Measurements from ENCODE around the gene ATXN10.
"Not testable (repeated sequence)": the region's sequence is repeated elsewhere in the genome, so short reads cannot be mapped to it uniquely, and the experiment has no call there.

Gene ATXN10

DNA sequence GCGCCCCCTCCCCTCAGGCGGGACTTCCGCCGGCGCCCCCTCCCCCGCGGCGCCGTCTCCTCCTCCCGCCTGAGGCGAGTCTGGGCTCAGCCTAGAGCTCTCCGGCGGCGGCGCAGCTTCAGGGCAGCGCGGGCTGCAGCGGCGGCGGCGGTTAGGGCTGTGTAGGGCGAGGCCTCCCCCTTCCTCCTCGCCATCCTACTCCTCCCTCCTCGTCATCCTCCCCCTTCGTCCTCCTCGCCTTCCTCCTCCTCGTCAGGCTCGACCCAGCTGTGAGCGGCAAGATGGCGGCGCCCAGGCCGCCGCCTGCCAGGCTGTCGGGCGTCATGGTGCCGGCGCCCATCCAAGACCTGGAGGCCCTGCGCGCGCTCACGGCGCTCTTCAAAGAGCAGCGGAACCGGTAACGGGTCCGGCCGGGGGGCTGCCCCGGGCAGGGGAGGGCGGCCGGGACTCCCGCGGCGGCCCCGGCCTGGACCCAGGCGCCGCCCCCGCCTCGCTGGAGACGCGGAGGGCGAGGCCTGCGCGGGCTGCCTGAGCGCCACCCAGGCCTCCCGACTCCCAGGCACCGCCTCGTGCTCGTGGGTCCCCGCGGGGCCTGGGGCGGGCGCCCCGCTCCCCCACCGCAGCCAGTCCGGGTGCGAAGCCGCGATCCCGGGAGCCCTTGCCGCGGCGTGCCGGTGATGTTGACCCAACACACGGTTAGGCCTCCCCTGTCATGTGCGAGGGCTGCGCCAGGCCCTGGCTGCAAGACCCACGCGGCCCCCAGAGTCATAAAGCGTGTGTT is at the start of gene ATXN10:
Gene ATXN10 (plus strand): TSS at position 52 of the 781 bp plus-strand sequence. CDS start 230 bp downstream, at position 282.
- DNase-seq: no peak

GRCh38 chr22:45621836-45622600 is 49.6 kb upstream of the ATXN10 start:
- no peak for DNase-seq

DNA sequence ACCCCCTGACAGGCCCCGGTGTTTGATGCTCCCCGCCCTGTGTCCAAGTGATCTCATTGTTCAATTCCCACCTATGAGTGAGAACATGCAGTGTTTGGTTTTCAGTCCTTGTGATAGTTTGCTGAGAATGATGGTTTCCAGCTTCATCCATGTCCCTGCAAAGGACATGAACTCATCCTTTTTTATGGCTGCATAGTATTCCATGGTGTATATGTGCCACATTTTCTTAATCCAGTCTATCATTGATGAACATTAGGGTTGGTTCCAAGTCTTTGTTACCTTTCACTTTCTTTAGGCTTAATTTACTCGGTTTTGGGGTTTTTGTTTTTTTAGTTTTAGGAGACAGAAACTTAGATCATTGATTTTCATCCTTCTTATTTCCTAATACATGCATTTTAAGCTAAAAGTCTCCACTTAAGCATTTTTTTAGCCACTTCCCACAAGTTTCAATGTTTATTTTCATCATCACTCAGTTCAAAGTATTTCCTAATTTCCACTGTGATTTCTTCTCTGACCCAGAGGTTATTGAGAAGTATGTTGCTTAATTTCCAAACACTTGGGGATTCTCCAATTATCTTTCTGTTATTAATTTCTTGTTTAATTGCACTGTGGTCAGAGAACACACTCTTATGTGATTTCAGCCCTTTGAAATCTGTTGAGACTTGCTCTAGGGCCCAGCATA is 48.0 kb upstream of the ATXN10 start:
- DNase-seq: not testable (repeated sequence)

- no peak for DNase-seq
Measured at GRCh38 chr22:45626198-45626651, 45.4 kb upstream of the ATXN10 start.

DNA sequence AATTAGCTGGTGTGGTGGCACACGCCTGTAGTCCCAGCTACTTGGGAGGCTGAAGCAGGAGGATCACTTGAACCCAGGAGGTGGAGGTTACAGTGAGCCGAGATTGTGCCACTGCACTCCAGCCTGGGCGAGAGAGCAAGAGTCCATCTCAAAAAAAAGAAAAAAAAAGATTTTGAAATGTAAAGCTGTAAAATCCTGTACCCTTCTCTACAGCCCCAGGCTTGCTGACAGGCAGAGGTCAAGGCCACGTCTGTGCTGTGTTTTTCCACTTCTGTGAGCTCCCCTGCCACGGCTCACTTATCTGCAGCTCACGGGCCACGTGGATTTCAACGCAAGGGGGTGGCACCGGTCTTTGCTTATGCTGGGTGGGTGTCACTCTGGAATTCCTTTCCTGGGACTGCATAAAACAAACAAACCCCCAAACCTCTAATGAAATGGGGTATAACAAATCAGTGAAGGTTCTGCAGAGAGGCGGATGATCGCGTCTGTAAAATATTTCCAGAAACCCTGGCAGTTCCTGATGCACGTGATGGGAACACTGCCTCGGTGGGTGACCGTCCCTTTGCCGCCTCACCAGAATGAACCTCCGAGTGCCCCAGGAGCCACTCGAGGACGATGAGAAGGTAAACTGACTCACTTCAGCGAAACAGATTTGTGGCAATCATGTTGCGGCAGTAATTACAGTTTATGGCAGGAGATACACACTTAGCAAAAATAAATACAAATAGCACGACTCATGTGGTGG is 44.0 kb upstream of the ATXN10 start:
- DNase-seq: no peak

DNA sequence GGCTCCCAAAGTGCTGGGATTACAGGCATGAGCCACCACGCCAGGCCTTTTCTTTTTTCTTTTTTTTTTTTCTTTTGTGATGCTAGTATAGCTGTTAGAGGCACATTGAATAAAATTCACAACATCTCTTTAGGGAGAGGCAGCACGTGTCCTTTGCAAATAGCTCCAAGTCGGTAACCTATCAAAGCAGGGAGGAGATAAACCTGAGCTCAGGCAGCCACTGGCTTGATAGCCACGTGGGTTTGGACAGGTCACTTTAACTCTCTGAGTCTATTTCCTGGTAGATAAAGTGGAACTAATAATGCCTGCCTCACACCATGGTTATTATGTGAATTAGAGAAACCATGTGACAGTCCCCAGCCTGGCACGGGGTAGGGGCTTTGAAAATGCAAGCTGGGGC is 43.1 kb upstream of the ATXN10 start:
- no peak for DNase-seq

- DNase-seq: no peak
Measured at GRCh38 chr22:45629469-45630089, 42.1 kb upstream of the ATXN10 start.

DNA sequence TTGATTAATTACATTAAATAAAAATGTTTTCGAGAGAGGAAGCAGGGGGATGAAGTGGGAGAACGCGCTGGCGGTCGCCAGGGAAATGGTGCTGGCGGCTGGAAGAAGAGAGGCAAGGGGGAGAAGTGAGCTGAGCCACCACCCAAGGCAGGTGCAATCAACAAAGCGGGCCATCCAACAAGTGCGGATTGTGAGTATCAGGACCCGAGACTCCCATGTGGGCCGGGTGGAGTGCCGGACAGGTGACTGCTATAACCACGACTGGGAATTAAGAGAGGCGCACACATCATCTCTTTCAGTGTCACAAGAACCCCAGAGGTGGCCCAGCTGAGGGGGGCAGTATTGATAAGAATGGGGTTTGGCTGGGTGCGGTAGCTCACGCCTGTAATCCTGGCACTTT is 41.2 kb upstream of the ATXN10 start:
- DNase-seq: no peak

DNA sequence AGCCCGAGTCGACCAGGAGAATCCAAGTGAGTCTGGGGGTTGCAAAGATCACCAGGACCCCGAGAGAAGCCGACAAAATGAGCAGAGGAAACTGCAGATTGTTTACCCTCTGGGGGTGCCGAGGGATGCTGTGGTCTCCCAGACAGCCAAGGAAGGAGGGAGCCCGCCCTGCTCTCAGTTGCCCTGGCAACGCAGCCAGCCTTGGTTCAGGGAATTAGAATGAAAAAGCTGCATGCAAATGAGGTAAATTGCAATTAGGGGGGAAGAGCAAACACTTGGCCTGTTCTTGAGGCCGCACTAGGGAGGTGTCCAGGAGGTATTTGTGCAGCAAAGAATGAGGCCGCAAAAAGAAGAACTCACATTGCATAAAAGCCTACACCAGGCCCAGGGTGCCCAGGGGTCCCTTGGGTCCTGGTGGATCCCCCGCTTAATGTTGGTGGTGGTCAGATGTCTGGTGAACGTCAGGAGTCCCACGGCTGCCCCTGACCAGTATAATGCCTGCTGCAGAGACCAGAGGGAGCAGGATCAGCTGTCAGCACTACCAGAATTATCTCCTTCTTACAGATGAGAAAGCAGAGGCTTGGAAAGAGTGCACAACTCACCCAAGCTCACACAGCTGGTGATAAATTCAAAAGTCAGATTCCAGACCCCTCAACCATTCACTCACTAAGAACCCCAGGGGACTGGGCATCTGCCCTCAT is 40.3 kb upstream of the ATXN10 start:
- DNase-seq: no peak

DNA sequence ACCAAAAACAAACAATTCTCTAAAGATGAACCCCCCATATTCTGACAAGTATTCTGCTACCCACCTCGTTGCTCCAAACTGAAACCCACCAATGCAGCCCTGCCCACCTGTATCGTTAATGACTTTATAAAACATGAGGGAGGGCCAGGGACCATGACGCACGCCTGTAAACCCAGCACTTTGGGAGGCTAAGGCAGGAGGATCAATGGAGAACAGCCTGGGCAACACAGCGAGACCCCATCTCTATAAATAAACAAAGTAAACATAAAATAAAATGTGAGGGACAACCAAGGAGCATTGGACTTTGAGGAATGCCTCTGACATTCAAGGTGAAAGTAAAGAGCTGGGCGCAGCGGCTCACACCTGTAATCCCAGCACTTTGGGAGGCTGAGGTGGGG is 39.8 kb upstream of the ATXN10 start:
- DNase-seq: no peak

GRCh38 chr22:45632791-45633515 is 38.7 kb upstream of the ATXN10 start:
- DNase-seq: no peak

DNA sequence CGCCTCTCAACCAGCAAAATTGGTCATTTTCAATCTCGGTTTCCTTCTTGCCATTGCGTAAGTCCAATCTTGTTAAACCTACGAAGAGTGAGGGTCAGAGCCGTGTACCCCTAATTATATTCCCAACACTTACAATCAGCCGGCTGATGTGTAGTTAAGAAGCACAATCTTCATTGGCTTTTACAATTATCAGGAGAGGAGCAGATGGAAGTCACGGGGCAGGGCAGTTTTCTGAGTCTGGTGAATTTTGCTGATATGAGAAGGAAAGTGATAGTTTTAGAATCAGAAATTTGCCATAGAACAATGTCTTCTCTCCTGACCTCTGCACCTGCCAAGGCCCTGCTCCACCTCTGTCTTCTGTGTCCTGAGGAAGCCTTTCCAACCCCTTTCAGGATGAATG is 35.0 kb upstream of the ATXN10 start:
- DNase-seq: no peak

GRCh38 chr22:45638197-45638596 is 33.4 kb upstream of the ATXN10 start:
- DNase-seq: no peak

- no peak for DNase-seq
Measured at GRCh38 chr22:45638834-45639746, 32.5 kb upstream of the ATXN10 start.

GRCh38 chr22:45639747-45640102 is 31.9 kb upstream of the ATXN10 start:
- DNase-seq: no peak

DNA sequence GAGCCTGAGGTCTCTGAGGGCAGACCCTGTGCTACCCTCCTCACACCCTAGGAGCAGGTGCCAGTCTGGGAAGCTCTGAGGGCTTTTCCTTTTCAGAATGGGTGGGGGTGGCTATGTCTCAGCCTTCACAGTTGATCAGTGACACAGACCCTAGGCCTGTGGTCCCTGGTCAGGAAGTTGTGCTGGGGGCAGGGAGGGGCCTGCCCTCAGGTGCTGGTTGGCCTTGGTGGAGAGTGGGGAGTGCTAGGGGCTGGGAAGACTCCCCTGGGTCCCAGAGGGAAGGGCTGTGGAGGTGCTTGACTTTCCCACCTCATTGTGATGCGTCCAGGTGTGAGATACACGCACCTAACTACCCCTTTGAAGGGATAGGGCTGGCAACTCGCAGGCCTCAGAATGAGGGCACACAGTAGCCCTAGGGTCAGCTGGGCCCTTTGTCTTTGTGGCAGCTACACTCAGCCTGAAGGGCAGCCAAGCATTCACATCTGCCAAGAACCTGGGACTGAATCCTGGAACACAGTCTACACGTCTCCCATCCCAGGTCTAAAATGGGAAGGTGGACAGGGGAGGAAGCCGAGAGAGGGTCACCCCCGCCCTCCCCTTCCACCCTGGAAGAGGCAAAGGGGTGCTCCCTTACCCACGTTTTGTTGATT is 31.2 kb upstream of the ATXN10 start:
- DNase-seq: no peak

DNA sequence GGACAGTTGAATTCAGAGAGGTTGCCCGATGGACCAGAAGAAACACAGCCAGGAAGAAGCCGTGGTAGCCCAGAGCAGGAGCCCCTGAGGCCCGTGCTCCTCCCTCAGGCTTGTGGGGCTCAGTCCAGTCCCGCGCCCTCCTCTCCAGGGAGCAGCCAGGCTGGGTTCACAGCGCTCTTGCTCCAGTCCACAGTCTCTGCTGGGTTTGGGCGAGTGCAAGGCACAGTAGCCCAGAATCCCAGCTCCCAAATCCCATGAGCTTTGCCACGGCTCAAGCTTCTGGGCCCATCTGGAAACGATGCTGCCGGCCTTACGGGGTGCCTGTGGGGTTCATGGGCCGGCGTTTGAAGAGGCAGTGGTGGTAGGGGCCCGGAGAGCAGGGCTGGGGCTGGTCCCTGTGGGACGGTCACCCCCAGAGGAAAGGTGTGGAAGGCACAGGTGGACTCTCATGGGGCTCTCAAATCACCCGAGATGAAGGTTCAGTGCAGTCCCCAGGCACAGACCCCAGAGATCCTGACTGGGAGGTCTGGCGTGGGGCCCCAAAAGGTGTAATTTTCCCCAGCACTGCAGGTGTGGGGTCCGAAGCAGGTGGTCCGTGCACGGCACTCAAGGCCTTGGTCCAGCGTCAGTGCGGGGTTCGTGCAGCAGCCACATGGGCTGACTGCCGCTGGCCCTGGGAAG is 30.6 kb upstream of the ATXN10 start:
- no peak for DNase-seq

GRCh38 chr22:45642986-45643385 is 28.6 kb upstream of the ATXN10 start:
- DNase-seq: no peak

DNA sequence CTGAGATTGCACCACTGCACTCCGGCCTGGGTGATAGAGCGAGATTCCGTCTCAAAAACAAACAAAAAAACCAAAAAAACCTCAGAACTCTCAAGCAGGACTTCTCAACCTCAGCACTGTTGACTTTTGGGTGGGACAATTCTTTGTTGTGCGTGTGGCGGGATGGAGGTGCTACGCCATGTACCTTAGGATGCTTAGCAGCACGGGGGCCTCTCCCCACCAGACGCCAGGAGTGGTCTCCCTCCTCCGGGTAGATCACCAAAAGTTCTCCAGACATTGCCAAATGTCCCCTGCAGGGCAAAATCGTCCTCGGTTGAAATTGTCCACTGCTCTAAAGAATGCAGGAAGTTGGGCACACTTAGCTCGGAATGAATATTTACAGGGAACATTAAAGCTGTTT is 26.9 kb upstream of the ATXN10 start:
- DNase-seq: no peak
